Choroid plexus epithelial cell (primary cell): ENCODE results near the gene GNGT2.
A peak's percentile ranks its signal among the peaks of the same experiment; 100 is the strongest.

Experiments
- DNase-seq: peaks from one replicate; pipeline ENCODE4 v3.0.0-alpha.2; 2010; ENCODE audit warnings: low read depth
- H3K4me3 ChIP-seq: 2 replicates; pipeline ENCODE4 v1.5.1; 2011; ENCODE audit warnings: low read depth, mild to moderate bottlenecking, control low read depth, low read length, moderate library complexity
- TF ChIP-seq, protein P1 (sequence below): conservative IDR thresholded peaks from 2 replicates; pipeline ENCODE4 v1.5.1; 2011; ENCODE audit warnings: low read depth, mild to moderate bottlenecking, control low read depth, inconsistent platforms, low read length, moderate library complexity

Gene GNGT2

GRCh38 chr17:49204516-49204915, 5.9 kb downstream of the GNGT2 start:
- TF ChIP-seq, protein P1, sequence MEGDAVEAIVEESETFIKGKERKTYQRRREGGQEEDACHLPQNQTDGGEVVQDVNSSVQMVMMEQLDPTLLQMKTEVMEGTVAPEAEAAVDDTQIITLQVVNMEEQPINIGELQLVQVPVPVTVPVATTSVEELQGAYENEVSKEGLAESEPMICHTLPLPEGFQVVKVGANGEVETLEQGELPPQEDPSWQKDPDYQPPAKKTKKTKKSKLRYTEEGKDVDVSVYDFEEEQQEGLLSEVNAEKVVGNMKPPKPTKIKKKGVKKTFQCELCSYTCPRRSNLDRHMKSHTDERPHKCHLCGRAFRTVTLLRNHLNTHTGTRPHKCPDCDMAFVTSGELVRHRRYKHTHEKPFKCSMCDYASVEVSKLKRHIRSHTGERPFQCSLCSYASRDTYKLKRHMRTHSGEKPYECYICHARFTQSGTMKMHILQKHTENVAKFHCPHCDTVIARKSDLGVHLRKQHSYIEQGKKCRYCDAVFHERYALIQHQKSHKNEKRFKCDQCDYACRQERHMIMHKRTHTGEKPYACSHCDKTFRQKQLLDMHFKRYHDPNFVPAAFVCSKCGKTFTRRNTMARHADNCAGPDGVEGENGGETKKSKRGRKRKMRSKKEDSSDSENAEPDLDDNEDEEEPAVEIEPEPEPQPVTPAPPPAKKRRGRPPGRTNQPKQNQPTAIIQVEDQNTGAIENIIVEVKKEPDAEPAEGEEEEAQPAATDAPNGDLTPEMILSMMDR = no peak
- DNase-seq = no peak
- H3K4me3 ChIP-seq = no peak overlapping the region

DNA sequence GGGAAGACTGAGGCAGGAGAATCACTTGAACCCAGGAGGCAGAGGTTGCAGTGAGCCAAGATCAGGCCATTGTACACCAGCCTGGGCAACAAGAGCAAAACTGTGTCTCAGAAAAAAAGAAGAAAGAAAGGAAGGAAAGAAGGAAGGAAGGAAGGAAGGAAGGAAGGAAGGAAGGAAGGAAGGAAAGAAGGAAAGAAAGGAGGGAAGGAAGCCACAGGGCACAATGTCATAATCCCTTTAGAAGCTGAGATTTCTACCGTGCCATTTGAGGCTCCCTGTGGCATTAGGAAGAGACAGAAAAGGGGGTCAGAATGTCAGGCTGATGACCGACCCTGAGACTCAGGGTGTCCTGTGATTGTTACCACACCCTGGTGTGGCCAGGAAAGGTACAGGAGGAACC, 6.6 kb downstream of the GNGT2 start:
- DNase-seq = no peak
- H3K4me3 ChIP-seq = no peak overlapping the region
- TF ChIP-seq, protein P1 = no peak

DNA sequence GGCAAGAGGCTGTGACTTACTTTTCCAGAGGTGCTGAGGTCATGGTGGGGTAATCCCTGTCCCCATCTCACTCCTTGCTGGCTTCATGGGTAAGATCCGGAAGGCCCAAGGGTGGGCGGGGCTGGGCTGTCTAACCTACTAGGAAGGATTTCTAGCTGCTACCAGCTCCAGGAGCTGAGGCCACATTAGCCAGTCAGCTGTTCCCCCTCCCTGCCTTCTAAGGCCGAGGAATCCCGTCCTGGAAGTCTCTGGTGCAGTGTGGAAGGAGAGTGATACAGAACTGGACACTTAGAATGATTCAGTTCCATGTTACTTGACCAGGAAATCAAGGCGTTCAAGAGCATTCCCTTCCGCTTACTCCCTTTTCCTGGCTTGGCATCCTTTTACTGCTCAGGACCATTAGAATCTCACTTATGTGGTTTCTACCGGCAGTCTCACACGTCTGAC, 8.9 kb downstream of the GNGT2 start:
- DNase-seq = peak; percentile 31
- H3K4me3 ChIP-seq = no peak overlapping the region
- TF ChIP-seq, protein P1 = no peak

- TF ChIP-seq, protein P1 = no peak
- H3K4me3 ChIP-seq = no peak overlapping the region
- DNase-seq = no peak
Measured at GRCh38 chr17:49200423-49201083, 9.8 kb downstream of the GNGT2 start.

DNA sequence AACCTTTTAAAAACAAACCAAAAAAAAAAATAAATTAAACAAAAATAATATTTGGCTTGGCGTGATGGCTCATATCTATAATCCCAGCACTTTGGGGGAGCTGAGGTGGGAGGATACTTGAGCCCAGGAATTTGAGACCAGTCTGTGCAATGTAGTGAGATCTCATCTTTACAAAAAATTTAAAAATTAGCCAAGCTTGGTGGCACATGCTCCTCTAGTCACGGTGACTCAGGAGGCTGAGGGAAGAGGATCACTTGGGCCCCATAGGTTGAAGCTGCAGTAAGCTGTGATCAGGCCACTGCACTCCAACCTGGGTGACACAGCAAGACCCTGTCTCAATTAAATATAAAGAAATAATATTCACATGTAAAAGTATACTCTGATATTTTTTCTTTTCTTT, 12.2 kb downstream of the GNGT2 start:
- no peak for DNase-seq
- H3K4me3 ChIP-seq = no peak overlapping the region
- TF ChIP-seq, protein P1 = no peak

GRCh38 chr17:49197346-49197998, 12.9 kb downstream of the GNGT2 start:
- H3K4me3 ChIP-seq = no peak overlapping the region
- DNase-seq = no peak
- TF ChIP-seq, protein P1 = no peak

DNA sequence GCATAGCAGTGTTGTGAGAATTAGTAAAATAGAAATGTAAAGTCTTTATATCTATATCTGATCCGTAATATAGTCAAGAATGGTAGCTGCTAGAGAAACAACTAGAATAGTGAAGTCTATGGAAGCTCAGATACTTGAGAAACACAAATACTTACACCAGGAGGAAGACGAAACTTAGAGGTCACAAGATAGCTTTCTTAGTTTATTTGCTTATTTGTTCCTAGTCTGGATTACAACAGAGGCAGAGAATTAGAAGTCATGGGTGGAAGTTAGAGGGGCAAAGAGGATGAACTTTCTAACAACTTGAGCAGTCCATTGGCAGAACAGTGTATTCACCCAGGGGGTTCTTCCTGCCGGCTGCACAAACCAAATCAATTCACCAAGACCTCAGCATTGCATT, 13.9 kb downstream of the GNGT2 start:
- no peak for DNase-seq
- TF ChIP-seq, protein P1 = no peak
- H3K4me3 ChIP-seq = no peak overlapping the region
